ENCODE measurements around the gene RABL2A.
"Not testable (repeated sequence)": the region's sequence is repeated elsewhere in the genome, so short reads cannot be mapped to it uniquely, and the experiment has no call there.

RABL2A gene

DNA sequence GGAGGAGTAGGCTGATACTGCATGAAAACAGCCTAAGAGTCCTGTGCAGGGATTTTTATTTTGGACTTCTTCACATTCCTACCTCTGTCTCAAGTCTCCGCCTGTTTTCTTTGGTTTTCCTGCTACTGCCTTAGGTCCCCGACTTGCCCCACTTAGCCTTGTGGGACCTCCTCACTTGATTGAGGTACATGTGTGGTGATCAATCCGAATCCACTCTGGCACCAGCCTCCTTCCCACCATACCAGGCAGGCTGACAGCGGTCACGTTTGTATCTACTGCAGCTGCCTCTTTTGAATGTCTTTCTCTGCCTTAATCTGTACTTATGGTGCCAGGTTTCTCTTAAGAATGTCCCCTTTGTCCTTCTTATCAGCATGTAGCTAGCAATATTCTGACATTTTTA lies 22.4 kb upstream of the RABL2A start:
- not testable (repeated sequence) for DNase-seq (ENCODE audit: low read depth); H3K4me3 ChIP-seq (ENCODE audit: low read depth, low read length)

- not testable (repeated sequence) for H3K4me3 ChIP-seq (ENCODE audit: low read depth, low read length); DNase-seq (ENCODE audit: low read depth)
Measured at GRCh38 chr2:113606036-113606435, 21.0 kb upstream of the RABL2A start.

DNA sequence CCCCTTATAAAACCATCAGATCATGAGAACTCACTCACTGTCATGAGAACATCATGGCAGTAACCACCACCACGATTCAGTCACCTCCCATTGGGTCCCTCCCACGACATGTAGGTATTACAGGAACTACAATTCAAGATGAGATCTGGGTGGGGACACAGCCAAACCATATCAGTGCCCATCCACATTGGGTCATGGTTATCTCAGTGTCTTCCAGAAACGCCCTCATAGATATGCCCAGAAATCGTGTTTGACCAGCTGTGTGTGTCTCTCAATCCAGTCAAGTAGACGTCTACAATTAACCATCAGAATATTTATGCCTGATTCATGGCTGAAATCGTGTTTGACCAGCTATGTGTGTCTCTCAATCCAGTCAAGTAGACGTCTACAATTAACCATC lies 17.2 kb upstream of the RABL2A start:
- DNase-seq (ENCODE audit: low read depth); H3K4me3 ChIP-seq (ENCODE audit: low read depth, low read length): not testable (repeated sequence)

- not testable (repeated sequence) for DNase-seq (ENCODE audit: low read depth); H3K4me3 ChIP-seq (ENCODE audit: low read depth, low read length)
Measured at GRCh38 chr2:113621002-113621401, 6.1 kb upstream of the RABL2A start.

DNA sequence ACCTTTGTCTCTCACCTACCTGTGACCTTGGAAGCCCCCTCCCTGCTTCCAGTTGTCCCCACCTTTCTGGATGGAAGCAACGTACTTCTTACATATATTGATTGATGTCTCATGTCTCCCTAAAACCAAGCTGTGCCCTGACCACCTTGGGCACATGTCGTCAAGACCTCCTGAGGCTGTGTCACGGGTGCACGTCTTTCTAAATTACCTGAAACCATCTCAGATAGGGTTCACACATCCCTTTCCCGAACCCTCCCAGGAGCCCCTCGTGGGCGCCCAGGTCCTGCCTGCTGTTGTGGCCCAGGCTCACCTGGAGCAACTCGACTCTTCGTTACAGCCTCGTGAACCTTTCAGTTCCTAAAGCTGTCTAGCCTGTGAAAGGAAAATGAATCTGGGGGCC lies 1.2 kb upstream of the RABL2A start:
- H3K4me3 ChIP-seq (ENCODE audit: low read depth, low read length): peak overlapping the region; percentile 1
- DNase-seq (ENCODE audit: low read depth): not testable (repeated sequence)

GRCh38 chr2:113632849-113633345 lies 5.8 kb downstream of the RABL2A start:
- H3K4me3 ChIP-seq (ENCODE audit: low read depth, low read length); DNase-seq (ENCODE audit: low read depth): not testable (repeated sequence)

GRCh38 chr2:113635358-113635757 lies 8.3 kb downstream of the RABL2A start:
- H3K4me3 ChIP-seq (ENCODE audit: low read depth, low read length); DNase-seq (ENCODE audit: low read depth): not testable (repeated sequence)

DNA sequence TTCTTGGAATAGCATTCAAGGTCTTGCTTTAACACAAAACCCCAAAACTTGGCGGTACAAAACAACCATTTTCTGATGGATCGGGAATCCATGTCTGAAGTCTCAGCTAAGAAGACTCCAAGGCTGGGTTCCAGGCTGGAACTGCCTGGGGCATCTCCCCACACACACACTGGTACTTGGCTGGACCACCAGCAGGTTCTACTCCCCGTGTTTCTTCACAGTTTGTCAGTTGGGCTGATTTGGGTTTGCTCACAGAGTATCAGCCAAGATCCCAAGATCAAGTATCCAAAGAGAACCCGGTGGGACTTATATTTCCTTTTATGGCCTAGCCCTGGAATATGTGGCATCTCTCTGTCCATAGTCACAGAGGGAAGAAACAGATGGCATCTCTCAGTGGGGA lies 9.2 kb downstream of the RABL2A start:
- not testable (repeated sequence) for DNase-seq (ENCODE audit: low read depth); H3K4me3 ChIP-seq (ENCODE audit: low read depth, low read length)

DNA sequence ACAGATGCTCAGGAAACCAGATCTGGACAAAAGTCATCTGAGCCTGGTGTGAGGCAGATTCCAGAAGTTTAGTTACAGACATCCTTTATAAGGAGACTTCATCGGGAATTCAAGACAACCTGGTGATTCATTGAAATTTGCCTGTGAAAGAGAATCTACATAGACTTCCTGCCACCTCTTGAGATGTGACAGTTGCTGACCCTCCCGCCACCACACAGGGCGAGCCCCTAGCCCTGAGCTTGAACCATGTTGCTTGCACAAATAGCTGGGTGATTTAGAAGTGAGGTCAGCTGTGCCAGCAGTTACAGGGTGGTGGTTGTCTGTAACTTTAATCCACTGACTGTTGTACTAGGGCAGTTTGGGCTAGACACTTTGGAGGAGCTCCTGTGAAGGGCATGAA lies 11.0 kb downstream of the RABL2A start:
- not testable (repeated sequence) for H3K4me3 ChIP-seq (ENCODE audit: low read depth, low read length); DNase-seq (ENCODE audit: low read depth)

DNA sequence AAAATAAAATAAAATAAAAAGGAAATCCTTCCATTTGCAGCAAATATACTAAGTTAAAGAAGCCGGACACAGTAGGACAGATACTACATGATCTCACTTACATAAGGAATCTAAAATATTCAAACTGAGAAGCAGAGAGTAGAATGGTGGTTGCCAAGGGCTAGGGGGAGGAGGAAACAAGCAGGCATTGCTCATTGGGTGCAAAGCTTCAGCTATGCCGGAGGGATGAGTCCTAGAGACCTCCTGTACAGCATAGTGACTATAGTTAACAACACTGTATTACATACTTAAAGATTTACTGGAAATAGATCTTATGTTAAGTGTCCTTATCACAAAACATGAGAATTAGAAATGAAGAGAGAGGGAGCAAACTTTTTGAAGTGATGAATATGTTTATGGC lies 19.2 kb downstream of the RABL2A start:
- not testable (repeated sequence) for DNase-seq (ENCODE audit: low read depth); H3K4me3 ChIP-seq (ENCODE audit: low read depth, low read length)

GRCh38 chr2:113650834-113651815 lies 24.1 kb downstream of the RABL2A start:
- DNase-seq (ENCODE audit: low read depth): not testable (repeated sequence)

DNA sequence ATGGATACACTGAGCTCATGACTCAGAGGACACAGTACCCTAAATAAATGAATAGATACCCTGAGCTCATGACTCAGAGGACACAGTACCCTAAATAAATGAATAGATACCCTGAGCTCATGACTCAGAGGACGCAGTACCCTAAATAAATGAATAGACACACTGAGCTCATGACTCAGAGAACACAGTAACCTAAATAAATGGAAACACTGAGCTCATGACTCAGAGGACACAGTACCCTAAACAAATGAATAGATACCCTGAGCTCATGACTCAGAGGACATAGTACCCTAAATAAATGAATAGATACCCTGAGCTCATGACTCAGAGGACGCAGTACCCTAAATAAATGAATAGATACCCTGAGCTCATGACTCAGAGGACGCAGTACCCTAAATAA lies 25.5 kb downstream of the RABL2A start:
- not testable (repeated sequence) for DNase-seq (ENCODE audit: low read depth); H3K4me3 ChIP-seq (ENCODE audit: low read depth, low read length)

More at GRCh38 chr2:113650834-113651815, 24.1 kb downstream of the RABL2A start:
- H3K4me3 ChIP-seq (ENCODE audit: low read depth, low read length): not testable (repeated sequence)

GRCh38 chr2:113656031-113656624 lies 29.1 kb downstream of the RABL2A start:
- not testable (repeated sequence) for H3K4me3 ChIP-seq (ENCODE audit: low read depth, low read length); DNase-seq (ENCODE audit: low read depth)

- not testable (repeated sequence) for DNase-seq (ENCODE audit: low read depth); H3K4me3 ChIP-seq (ENCODE audit: low read depth, low read length)
Measured at GRCh38 chr2:113657735-113658134, 30.7 kb downstream of the RABL2A start.

- not testable (repeated sequence) for DNase-seq (ENCODE audit: low read depth); H3K4me3 ChIP-seq (ENCODE audit: low read depth, low read length)
Measured at GRCh38 chr2:113663285-113664060, 36.4 kb downstream of the RABL2A start.

- not testable (repeated sequence) for DNase-seq (ENCODE audit: low read depth); H3K4me3 ChIP-seq (ENCODE audit: low read depth, low read length)
Measured at GRCh38 chr2:113664761-113665533, 37.9 kb downstream of the RABL2A start.

DNA sequence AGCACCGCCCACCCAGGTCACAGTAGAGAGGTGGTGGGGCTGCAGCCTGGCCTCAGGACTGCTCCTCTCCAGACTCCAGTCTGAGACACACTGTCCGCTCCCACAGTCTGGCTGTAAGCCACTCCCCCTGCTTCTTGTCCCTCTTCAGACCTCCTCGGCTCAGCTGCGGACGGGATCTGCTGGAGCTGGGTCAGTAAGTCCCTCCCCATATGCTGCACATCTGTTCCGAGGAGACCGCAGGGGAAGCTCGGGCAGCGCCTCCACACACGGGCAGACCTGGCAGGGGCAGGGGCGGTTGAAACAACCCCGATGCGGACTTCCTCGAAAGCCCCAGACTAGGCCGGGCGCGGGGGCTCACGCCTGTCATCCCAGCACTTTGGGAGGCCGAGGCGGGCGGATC lies 41.9 kb downstream of the RABL2A start:
- not testable (repeated sequence) for H3K4me3 ChIP-seq (ENCODE audit: low read depth, low read length); DNase-seq (ENCODE audit: low read depth)

DNA sequence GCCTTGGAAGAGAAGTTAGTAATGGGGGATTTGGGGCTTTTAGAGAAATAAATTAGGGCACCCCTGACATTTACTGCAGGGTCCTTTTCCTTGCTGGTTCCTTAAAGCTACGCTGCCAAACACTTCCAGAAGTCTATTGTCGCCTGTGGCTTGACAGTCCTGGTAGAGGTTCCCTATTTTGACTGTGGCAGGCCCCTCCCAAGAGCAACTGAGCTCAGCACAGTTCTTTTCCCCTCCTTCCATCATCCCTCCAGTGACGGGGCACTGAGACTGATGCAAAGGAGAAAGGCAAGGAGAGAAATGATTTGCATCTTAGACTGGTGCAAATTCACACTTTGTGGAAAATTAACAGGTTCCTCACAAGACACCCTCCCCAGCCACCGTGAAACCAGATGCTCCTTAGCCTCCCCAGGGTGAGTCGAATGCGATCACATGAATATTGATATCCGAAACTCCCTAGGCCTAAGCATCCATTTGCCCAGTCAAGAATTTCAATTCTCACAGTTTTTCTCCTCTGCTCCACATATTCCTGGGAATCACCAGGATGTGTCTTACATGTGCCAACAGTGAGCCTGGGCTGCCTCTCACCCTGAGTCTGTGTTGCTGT lies 45.4 kb downstream of the RABL2A start:
- DNase-seq (ENCODE audit: low read depth): no peak
- H3K4me3 ChIP-seq (ENCODE audit: low read depth, low read length): no peak overlapping the region
